Measurements from ENCODE around the gene HBS1L. TPM values are rescaled to one million over a fixed set of nuclear protein-coding genes. Genes with fewer than 3 reads are reported as not detected.
A peak's percentile ranks its signal among the peaks of the same experiment; 100 is the strongest.

The HBS1L gene
- total and polyA plus RNA-seq, 2 donors = 49.4 to 133 TPM

- no peaks in the 10 kb centered on the region for H3K4me1 ChIP-seq (ENCODE audit: control insufficient read depth in 2 of 2, insufficient read depth in 2 of 2, low read length in 2 of 2)
- DNase-seq (ENCODE audit: low read depth in 6 of 9, low spot score in 9 of 9) = no peak
- H3K27ac ChIP-seq (ENCODE audit: low read depth in 1 of 2, low read length in 1 of 2) = no peak overlapping the region
- peaks cover 8 to 47% of the 10 kb centered on the region in 2 donors for H3K36me3 ChIP-seq (ENCODE audit: control insufficient read depth in 2 of 2, insufficient read depth in 2 of 2, low read length in 1 of 2)
- WGBS = 98% methylated on average over 5 of the region's 5 CpGs
- H3K4me3 ChIP-seq (ENCODE audit: low read length in 2 of 2) = no peak overlapping the region
- no peaks in the 10 kb centered on the region for H3K27me3 ChIP-seq (ENCODE audit: control insufficient read depth in 2 of 2, insufficient read depth in 1 of 2, low read length in 1 of 2)
- no peaks in the 10 kb centered on the region for H3K9me3 ChIP-seq (ENCODE audit: control insufficient read depth in 2 of 2, insufficient read depth in 1 of 2, low read length in 1 of 2)
These were observed 17.7 kb downstream of the HBS1L start for GRCh38 chr6:135036731-135037420.

- Histone ChIP-seq H3K36me3 (ENCODE audit: control insufficient read depth in 2 of 2, insufficient read depth in 2 of 2, low read length in 1 of 2) (peaks cover 10 to 52% of the 10 kb centered on the region in 2 donors), H3K4me3 (ENCODE audit: low read length in 2 of 2) (no peak overlapping the region), H3K9me3 (ENCODE audit: control insufficient read depth in 2 of 2, insufficient read depth in 1 of 2, low read length in 1 of 2) (no peaks in the 10 kb centered on the region), H3K27me3 (ENCODE audit: control insufficient read depth in 2 of 2, insufficient read depth in 1 of 2, low read length in 1 of 2) (no peaks in the 10 kb centered on the region), H3K4me1 (ENCODE audit: control insufficient read depth in 2 of 2, insufficient read depth in 2 of 2, low read length in 2 of 2) (no peaks in the 10 kb centered on the region), H3K27ac (ENCODE audit: low read depth in 1 of 2, low read length in 1 of 2) (no peak overlapping the region)
- 98% methylated on average over 3 of the region's 3 CpGs for WGBS
- DNase-seq (ENCODE audit: low read depth in 6 of 9, low spot score in 9 of 9) = no peak
These were observed 21.4 kb downstream of the HBS1L start for GRCh38 chr6:135033238-135033637.

GRCh38 chr6:135030532-135031178 is 24.0 kb downstream of the HBS1L start:
- 67% methylated on average over 5 of the region's 5 CpGs for WGBS
- no peaks in the 10 kb centered on the region for H3K27me3 ChIP-seq (ENCODE audit: control insufficient read depth in 2 of 2, insufficient read depth in 1 of 2, low read length in 1 of 2)
- H3K27ac ChIP-seq (ENCODE audit: low read depth in 1 of 2, low read length in 1 of 2) = no peak overlapping the region
- no peaks in the 10 kb centered on the region for H3K4me1 ChIP-seq (ENCODE audit: control insufficient read depth in 2 of 2, insufficient read depth in 2 of 2, low read length in 2 of 2)
- H3K4me3 ChIP-seq (ENCODE audit: low read length in 2 of 2) = no peak overlapping the region
- peaks cover 7 to 40% of the 10 kb centered on the region in 2 donors for H3K36me3 ChIP-seq (ENCODE audit: control insufficient read depth in 2 of 2, insufficient read depth in 2 of 2, low read length in 1 of 2)
- H3K9me3 ChIP-seq (ENCODE audit: control insufficient read depth in 2 of 2, insufficient read depth in 1 of 2, low read length in 1 of 2) = no peaks in the 10 kb centered on the region
- no peak for DNase-seq (ENCODE audit: low read depth in 6 of 9, low spot score in 9 of 9)

- Histone ChIP-seq H3K4me1 (ENCODE audit: control insufficient read depth in 2 of 2, insufficient read depth in 2 of 2, low read length in 2 of 2) (no peaks in the 10 kb centered on the region), H3K27ac (ENCODE audit: low read depth in 1 of 2, low read length in 1 of 2) (no peak overlapping the region), H3K4me3 (ENCODE audit: low read length in 2 of 2) (no peak overlapping the region), H3K36me3 (ENCODE audit: control insufficient read depth in 2 of 2, insufficient read depth in 2 of 2, low read length in 1 of 2) (peaks cover 5 to 41% of the 10 kb centered on the region in 2 donors), H3K27me3 (ENCODE audit: control insufficient read depth in 2 of 2, insufficient read depth in 1 of 2, low read length in 1 of 2) (no peaks in the 10 kb centered on the region), H3K9me3 (ENCODE audit: control insufficient read depth in 2 of 2, insufficient read depth in 1 of 2, low read length in 1 of 2) (no peaks in the 10 kb centered on the region)
- DNase-seq (ENCODE audit: low read depth in 6 of 9, low spot score in 9 of 9) = no peak
- 90% methylated on average over 3 of the region's 3 CpGs for WGBS
These were observed 24.6 kb downstream of the HBS1L start for GRCh38 chr6:135030056-135030473.

GRCh38 chr6:135025775-135026174 is 28.8 kb downstream of the HBS1L start:
- no peak for DNase-seq (ENCODE audit: low read depth in 6 of 9, low spot score in 9 of 9)
- no peaks in the 10 kb centered on the region for H3K9me3 ChIP-seq (ENCODE audit: control insufficient read depth in 2 of 2, insufficient read depth in 1 of 2, low read length in 1 of 2)
- no peak overlapping the region for H3K4me3 ChIP-seq (ENCODE audit: low read length in 2 of 2)
- 96% methylated on average over 2 of the region's 2 CpGs for WGBS
- H3K36me3 ChIP-seq (ENCODE audit: control insufficient read depth in 2 of 2, insufficient read depth in 2 of 2, low read length in 1 of 2) = peaks cover 3 to 23% of the 10 kb centered on the region in 2 donors
- no peaks in the 10 kb centered on the region for H3K27me3 ChIP-seq (ENCODE audit: control insufficient read depth in 2 of 2, insufficient read depth in 1 of 2, low read length in 1 of 2)
- H3K4me1 ChIP-seq (ENCODE audit: control insufficient read depth in 2 of 2, insufficient read depth in 2 of 2, low read length in 2 of 2) = peaks cover 0 to 2% of the 10 kb centered on the region in 2 donors
- H3K27ac ChIP-seq (ENCODE audit: low read depth in 1 of 2, low read length in 1 of 2) = no peak overlapping the region

- no peak for DNase-seq (ENCODE audit: low read depth in 6 of 9, low spot score in 9 of 9)
- 99% methylated on average over 2 of the region's 2 CpGs for WGBS
These were observed 29.4 kb downstream of the HBS1L start for GRCh38 chr6:135025175-135025574.

GRCh38 chr6:135022050-135022697 is 32.4 kb downstream of the HBS1L start:
- Histone ChIP-seq H3K9me3 (ENCODE audit: control insufficient read depth in 2 of 2, insufficient read depth in 1 of 2, low read length in 1 of 2) (no peaks in the 10 kb centered on the region), H3K27ac (ENCODE audit: low read depth in 1 of 2, low read length in 1 of 2) (peak overlapping the region in 1 of 2 donors; percentile 60), H3K27me3 (ENCODE audit: control insufficient read depth in 2 of 2, insufficient read depth in 1 of 2, low read length in 1 of 2) (no peaks in the 10 kb centered on the region), H3K4me3 (ENCODE audit: low read length in 2 of 2) (no peak overlapping the region), H3K36me3 (ENCODE audit: control insufficient read depth in 2 of 2, insufficient read depth in 2 of 2, low read length in 1 of 2) (peaks cover 0 to 7% of the 10 kb centered on the region in 2 donors), H3K4me1 (ENCODE audit: control insufficient read depth in 2 of 2, insufficient read depth in 2 of 2, low read length in 2 of 2) (peaks cover 0 to 2% of the 10 kb centered on the region in 2 donors)
- WGBS = 83% methylated on average over 2 of the region's 2 CpGs
- peak in 1 of 9 donors; percentile 42 for DNase-seq (ENCODE audit: low read depth in 6 of 9, low spot score in 9 of 9)

More at GRCh38 chr6:135025175-135025574, 29.4 kb downstream of the HBS1L start:
- H3K36me3 ChIP-seq (ENCODE audit: control insufficient read depth in 2 of 2, insufficient read depth in 2 of 2, low read length in 1 of 2) = peaks cover 2 to 18% of the 10 kb centered on the region in 2 donors
- H3K4me3 ChIP-seq (ENCODE audit: low read length in 2 of 2) = no peak overlapping the region
- no peaks in the 10 kb centered on the region for H3K27me3 ChIP-seq (ENCODE audit: control insufficient read depth in 2 of 2, insufficient read depth in 1 of 2, low read length in 1 of 2)
- H3K27ac ChIP-seq (ENCODE audit: low read depth in 1 of 2, low read length in 1 of 2) = peak overlapping the region in 1 of 2 donors; percentile 32
- H3K4me1 ChIP-seq (ENCODE audit: control insufficient read depth in 2 of 2, insufficient read depth in 2 of 2, low read length in 2 of 2) = peaks cover 0 to 2% of the 10 kb centered on the region in 2 donors
- H3K9me3 ChIP-seq (ENCODE audit: control insufficient read depth in 2 of 2, insufficient read depth in 1 of 2, low read length in 1 of 2) = no peaks in the 10 kb centered on the region

- Histone ChIP-seq H3K27me3 (ENCODE audit: control insufficient read depth in 2 of 2, insufficient read depth in 1 of 2, low read length in 1 of 2) (no peaks in the 10 kb centered on the region), H3K4me3 (ENCODE audit: low read length in 2 of 2) (no peak overlapping the region), H3K36me3 (ENCODE audit: control insufficient read depth in 2 of 2, insufficient read depth in 2 of 2, low read length in 1 of 2) (peaks cover 0 to 7% of the 10 kb centered on the region in 2 donors), H3K27ac (ENCODE audit: low read depth in 1 of 2, low read length in 1 of 2) (peak overlapping the region in 1 of 2 donors; percentile 60), H3K4me1 (ENCODE audit: control insufficient read depth in 2 of 2, insufficient read depth in 2 of 2, low read length in 2 of 2) (peaks cover 0 to 2% of the 10 kb centered on the region in 2 donors), H3K9me3 (ENCODE audit: control insufficient read depth in 2 of 2, insufficient read depth in 1 of 2, low read length in 1 of 2) (no peaks in the 10 kb centered on the region)
- no peak for DNase-seq (ENCODE audit: low read depth in 6 of 9, low spot score in 9 of 9)
- 71% methylated on average over 4 of the region's 4 CpGs for WGBS
These were observed 33.1 kb downstream of the HBS1L start for GRCh38 chr6:135021310-135022049.
